OCI-LY7 (cell line): Measurements from ENCODE around the gene CD22.

ENCODE experiments used
- EZH2phosphoT487 ChIP-seq: fragments of 200-600 bp; sonication (generic); IDR thresholded peaks from 2 replicates; pipeline ENCODE4 v1.6.1; 2018; ENCODE audit warnings: low read depth, borderline replicate concordance, mild to moderate bottlenecking, mixed run types, antibody characterized with exemption, low read length, moderate library complexity, mixed read lengths
- TF ChIP-seq, protein P1 (sequence below): fragments of 200-600 bp; sonication (generic); conservative IDR thresholded peaks from 2 replicates; pipeline ENCODE4 v1.5.1; 2014; ENCODE audit warnings: mild to moderate bottlenecking, antibody characterized with exemption, low read length, moderate library complexity, mixed read lengths

DNA sequence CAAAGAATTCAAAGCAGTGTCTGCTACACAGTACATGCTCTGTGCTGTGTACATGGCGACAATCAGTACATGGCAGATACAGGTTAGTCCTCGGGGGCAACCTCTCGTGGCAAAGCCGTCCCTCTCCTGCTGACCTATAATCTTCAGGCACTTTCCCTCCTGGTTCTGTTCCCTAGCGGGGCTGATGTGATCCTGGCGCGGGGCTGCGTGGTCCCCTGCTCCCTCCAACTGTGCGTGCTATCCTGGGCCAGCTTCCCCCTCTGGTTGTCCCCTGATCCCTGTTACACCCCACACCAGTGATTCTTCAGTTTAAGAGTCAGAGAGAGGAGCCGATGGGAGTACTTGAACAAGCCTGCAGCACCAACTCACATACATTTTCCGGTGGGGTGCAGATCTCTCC is 25.0 kb upstream of the CD22 start:
- TF ChIP-seq, protein P1, sequence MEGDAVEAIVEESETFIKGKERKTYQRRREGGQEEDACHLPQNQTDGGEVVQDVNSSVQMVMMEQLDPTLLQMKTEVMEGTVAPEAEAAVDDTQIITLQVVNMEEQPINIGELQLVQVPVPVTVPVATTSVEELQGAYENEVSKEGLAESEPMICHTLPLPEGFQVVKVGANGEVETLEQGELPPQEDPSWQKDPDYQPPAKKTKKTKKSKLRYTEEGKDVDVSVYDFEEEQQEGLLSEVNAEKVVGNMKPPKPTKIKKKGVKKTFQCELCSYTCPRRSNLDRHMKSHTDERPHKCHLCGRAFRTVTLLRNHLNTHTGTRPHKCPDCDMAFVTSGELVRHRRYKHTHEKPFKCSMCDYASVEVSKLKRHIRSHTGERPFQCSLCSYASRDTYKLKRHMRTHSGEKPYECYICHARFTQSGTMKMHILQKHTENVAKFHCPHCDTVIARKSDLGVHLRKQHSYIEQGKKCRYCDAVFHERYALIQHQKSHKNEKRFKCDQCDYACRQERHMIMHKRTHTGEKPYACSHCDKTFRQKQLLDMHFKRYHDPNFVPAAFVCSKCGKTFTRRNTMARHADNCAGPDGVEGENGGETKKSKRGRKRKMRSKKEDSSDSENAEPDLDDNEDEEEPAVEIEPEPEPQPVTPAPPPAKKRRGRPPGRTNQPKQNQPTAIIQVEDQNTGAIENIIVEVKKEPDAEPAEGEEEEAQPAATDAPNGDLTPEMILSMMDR: no peak
- TF ChIP-seq EZH2phosphoT487: no peak
